Effector memory CD4-positive, alpha-beta T cell (primary cell): ENCODE results near the gene CXCL16.
A peak's percentile ranks its signal among the peaks of the same experiment; 100 is the strongest.

Experiments
- DNase-seq, 3 donors: peaks; one replicate each; pipeline ENCODE4 v3.0.0-alpha.2; 2020
- H3K27ac ChIP-seq: 2 replicates; pipeline ENCODE4 v1.7.0; 2013; ENCODE audit warnings: mild to moderate bottlenecking, low read length, moderate library complexity; ENCODE audit not compliant: insufficient read depth, poor library complexity, severe bottlenecking
- H3K27me3 ChIP-seq: replicated peaks from 2 replicates; pipeline ENCODE4 v1.7.0; 2013; ENCODE audit warnings: mild to moderate bottlenecking, low read length; ENCODE audit not compliant: insufficient read depth, control insufficient read depth, poor library complexity, severe bottlenecking
- H3K36me3 ChIP-seq: 2 replicates; pipeline ENCODE4 v1.7.0; 2013; ENCODE audit warnings: mild to moderate bottlenecking, low read length, moderate library complexity; ENCODE audit not compliant: control insufficient read depth, insufficient read depth
- H3K4me1 ChIP-seq: 2 replicates; pipeline ENCODE4 v1.7.0; 2013; ENCODE audit warnings: low read length, mild to moderate bottlenecking; ENCODE audit not compliant: control insufficient read depth, insufficient read depth, poor library complexity, severe bottlenecking
- H3K4me3 ChIP-seq: 2 replicates; pipeline ENCODE4 v1.7.0; 2013; ENCODE audit warnings: low read length, low read depth, mild to moderate bottlenecking; ENCODE audit not compliant: insufficient read depth, poor library complexity, severe bottlenecking
- H3K9me3 ChIP-seq: 2 replicates; pipeline ENCODE4 v1.7.0; 2013; ENCODE audit warnings: mild to moderate bottlenecking, low read length, moderate library complexity; ENCODE audit not compliant: control insufficient read depth

The CXCL16 gene

DNA sequence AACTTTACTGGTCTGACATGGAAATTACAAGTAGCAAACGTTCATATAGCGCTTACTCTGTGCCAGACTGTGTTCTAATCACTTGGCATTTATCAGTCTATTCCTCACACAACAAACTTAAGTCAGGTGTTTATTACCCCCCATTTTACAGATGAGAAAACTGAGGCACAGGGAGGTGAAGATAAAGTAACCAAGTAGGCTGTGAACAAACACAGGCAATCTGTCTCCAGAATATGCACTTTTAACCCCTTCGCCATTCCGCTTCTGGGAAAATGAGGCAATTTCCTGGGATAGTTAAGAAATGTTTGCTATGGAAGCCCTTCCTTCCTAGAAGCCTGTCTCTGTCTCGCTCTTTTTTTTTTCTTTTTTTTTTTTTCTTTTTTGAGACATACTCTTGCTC lies 12.2 kb upstream of the CXCL16 start:
- H3K27me3 ChIP-seq: no peaks in the 10 kb centered on the region
- no peaks in the 10 kb centered on the region for H3K36me3 ChIP-seq
- no peak overlapping the region for H3K4me3 ChIP-seq
- H3K4me1 ChIP-seq: peaks cover 3% of the 10 kb centered on the region
- H3K9me3 ChIP-seq: no peaks in the 10 kb centered on the region
- H3K27ac ChIP-seq: no peak overlapping the region
- no peak for DNase-seq

DNA sequence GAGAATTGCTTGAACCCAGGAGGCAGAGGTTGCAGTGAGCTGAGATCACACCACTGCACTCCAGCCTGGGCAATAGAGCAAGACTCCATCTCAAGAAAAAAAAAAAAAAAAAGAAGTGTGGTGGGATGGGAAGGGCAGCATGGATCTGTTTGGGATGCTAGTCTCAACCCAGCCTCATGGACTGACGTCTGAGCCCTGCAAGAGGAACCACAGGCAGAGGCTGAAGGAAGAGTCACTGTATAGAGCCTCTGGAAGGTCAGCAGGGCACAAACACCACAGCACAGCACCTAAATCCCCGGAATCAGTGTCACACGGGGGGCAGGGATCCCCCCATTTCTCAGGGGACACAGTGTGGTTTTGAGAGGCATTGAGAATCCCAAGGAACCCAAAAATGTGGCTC lies 10.9 kb upstream of the CXCL16 start:
- H3K27me3 ChIP-seq: no peaks in the 10 kb centered on the region
- no peaks in the 10 kb centered on the region for H3K9me3 ChIP-seq
- peaks cover 3% of the 10 kb centered on the region for H3K4me1 ChIP-seq
- H3K27ac ChIP-seq: no peak overlapping the region
- H3K4me3 ChIP-seq: no peak overlapping the region
- DNase-seq: no peak
- H3K36me3 ChIP-seq: no peaks in the 10 kb centered on the region

DNA sequence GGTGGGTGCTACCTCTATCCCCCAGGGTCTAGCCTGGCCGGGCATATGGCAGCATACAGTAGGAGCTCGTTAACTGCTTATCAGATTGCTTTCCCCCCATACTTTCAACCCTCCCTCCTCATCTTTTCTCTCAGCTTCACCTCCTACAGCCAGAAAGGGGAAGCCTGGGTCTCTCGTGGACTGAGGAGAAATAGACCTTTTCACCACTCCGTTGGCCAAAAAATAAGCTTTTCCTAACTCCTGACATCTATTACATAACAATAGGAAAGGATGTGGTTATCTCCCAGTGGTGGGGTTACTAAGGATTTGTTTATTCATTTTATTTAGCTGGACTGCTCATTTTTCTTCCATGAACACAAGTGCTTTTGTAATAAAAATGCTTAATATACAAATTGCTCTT lies 9.0 kb upstream of the CXCL16 start:
- Histone ChIP-seq H3K9me3 (no peaks in the 10 kb centered on the region), H3K4me3 (no peak overlapping the region), H3K27me3 (no peaks in the 10 kb centered on the region), H3K27ac (no peak overlapping the region), H3K4me1 (peaks cover 3% of the 10 kb centered on the region), H3K36me3 (no peaks in the 10 kb centered on the region)
- no peak for DNase-seq

DNA sequence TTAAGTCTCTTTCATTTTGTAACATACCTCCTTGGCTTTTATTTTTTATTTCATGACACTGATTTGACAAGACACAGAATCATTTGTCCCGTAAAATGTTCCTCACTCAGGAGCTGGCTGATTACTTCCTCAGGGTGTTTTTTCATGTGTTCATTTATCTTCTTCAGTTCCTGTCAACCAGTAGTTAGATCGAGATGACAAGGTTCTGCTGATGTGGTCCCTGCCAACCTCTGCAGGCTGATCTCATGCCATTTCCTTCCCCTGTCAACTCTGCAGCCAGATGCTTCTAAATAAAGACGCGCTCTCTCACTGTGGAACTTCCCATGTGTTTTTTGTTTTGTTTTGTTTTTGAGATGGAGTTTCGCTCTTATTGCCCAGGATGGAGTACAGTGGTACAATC lies 8.1 kb upstream of the CXCL16 start:
- Histone ChIP-seq H3K27me3 (no peaks in the 10 kb centered on the region), H3K27ac (no peak overlapping the region), H3K4me1 (peaks cover 3% of the 10 kb centered on the region), H3K9me3 (no peaks in the 10 kb centered on the region), H3K4me3 (peak overlapping the region; percentile 19), H3K36me3 (no peaks in the 10 kb centered on the region)
- DNase-seq: no peak

DNA sequence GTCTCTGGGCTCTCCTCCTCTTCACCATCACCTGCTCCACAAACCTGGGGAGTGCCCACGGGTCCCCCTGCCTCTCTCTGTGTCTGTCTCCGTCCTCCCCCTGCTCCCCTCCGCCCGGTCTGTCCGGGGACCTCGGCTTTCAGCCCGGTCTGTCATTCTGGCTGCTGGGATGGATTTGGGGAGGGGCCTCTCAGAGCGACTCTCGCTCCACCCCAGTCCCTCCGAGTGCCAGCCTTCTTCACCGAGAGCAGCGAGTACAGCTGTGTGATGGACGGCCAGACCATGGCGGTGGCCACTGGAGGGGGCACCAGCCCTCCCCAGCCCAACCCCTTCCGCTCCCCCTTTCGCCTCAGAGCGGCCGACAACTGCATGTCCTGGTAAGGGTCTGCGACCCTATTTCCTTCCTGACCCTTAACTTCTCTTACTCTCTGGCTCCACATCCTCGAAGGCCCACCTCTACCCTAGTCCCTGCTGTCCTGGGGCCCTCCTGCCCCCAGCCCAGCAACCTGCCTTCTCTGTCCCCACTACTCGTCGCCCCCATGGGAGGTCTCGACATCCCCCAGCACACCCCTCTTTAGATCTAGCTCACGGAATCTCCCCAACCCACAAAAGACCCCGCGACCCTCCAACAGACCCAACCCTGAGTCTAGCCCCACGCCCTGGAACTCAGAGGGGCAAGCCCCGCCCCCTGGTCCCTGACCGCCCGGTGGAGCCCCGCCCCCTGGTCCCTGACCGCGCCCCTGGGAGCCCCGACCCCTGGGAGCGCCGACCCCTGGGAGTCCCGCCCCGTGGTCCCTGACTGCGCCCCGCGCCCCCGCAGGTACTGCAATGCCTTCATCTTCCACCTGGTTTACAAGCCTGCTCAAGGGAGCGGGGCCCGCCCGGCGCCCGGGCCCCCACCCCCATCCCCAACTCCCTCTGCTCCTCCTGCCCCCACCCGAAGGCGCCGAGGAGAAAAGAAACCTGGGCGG lies 5.6 kb upstream of the CXCL16 start:
- Histone ChIP-seq H3K9me3 (no peaks in the 10 kb centered on the region), H3K4me1 (peaks cover 4% of the 10 kb centered on the region), H3K27ac (no peak overlapping the region), H3K4me3 (no peak overlapping the region), H3K36me3 (no peaks in the 10 kb centered on the region), H3K27me3 (peaks cover 4% of the 10 kb centered on the region)
- DNase-seq: no peak

DNA sequence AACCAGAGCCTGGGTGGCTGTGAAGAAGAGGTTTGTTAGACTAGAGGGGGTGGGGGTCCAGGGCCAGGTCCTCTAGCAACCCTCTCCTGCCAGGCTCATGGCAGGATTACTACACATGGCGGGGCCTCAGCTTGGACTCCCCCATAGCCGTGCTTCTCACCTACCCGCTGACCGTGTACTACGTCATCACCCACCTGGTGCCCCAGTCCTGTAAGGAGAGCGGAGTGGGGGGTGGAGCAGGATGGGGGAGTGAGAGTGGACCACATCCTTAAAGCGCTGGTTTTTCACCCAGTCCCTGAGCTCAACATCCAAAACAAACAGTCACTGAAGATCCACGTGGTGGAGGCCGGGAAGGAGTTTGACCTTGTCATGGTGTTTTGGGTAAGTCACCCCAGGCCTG lies 4.2 kb upstream of the CXCL16 start:
- H3K36me3 ChIP-seq: no peaks in the 10 kb centered on the region
- no peak for DNase-seq
- peaks cover 4% of the 10 kb centered on the region for H3K27me3 ChIP-seq
- H3K4me3 ChIP-seq: no peak overlapping the region
- no peak overlapping the region for H3K27ac ChIP-seq
- H3K4me1 ChIP-seq: peaks cover 8% of the 10 kb centered on the region
- no peaks in the 10 kb centered on the region for H3K9me3 ChIP-seq

DNA sequence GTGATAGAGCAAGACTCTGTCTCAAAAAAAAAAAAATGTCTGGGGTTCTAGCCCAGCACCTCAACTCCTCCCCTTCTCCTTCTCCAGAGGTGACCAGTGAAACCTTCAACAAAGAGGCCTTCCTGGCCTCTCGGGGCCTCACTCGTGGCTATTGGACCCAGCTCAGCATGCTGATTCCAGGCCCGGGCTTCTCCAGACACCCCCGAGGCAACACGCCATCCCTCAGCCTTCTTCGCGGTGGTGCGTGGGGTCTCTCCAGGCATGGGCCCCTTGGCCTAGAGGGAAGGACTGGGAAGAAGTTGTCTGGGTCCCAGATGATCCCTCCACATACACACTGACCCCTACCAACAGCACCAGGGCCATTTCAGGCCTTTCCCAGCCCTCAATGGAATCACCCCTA lies 3.5 kb upstream of the CXCL16 start:
- DNase-seq: no peak
- Histone ChIP-seq H3K27me3 (peaks cover 4% of the 10 kb centered on the region), H3K36me3 (no peaks in the 10 kb centered on the region), H3K27ac (no peak overlapping the region), H3K4me1 (peaks cover 5% of the 10 kb centered on the region), H3K9me3 (no peaks in the 10 kb centered on the region), H3K4me3 (no peak overlapping the region)

DNA sequence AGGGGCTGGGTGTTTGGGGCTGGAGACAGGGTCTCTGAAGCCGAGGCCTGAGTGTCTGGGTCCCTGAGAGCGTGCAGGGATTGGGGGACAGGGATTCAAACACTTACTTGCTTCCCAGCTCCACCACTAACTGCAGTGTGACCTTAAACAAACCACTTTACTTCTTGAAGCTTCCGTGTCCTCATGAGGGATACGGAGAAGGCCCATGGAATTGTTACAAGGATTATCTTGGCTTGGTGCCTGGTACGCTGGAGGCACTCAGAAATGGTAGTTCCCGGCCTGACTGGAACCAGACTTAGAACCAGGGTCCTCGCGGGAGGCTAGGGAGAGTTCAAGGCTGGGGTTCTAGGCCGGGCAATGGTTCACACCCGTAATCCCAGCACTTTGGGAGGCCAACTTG lies 2.9 kb upstream of the CXCL16 start:
- Histone ChIP-seq H3K9me3 (no peaks in the 10 kb centered on the region), H3K27me3 (peaks cover 4% of the 10 kb centered on the region), H3K4me1 (peaks cover 5% of the 10 kb centered on the region), H3K36me3 (no peaks in the 10 kb centered on the region), H3K4me3 (no peak overlapping the region), H3K27ac (no peak overlapping the region)
- DNase-seq: no peak

DNA sequence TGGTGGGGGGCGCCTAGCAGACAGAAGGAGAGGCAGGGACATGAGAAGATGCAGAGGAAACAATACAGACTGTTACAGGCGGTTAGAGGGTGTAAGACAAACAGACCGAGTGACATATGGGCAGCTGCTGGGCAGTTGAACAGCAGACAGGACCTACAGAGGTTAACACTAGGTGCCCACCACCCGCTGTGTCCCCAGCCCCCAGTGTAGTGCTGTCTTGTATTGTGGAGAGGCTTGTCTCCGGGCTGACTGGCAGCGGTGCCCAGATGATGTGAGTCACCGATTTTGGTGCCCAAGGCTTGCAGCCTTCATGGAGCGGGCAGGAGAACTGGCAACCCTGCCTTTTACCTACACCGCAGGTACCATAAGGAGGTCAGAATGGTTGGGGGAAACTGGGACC lies 2.4 kb upstream of the CXCL16 start:
- peaks cover 4% of the 10 kb centered on the region for H3K27me3 ChIP-seq
- no peak for DNase-seq
- no peak overlapping the region for H3K27ac ChIP-seq
- no peaks in the 10 kb centered on the region for H3K9me3 ChIP-seq
- no peaks in the 10 kb centered on the region for H3K36me3 ChIP-seq
- H3K4me1 ChIP-seq: peaks cover 5% of the 10 kb centered on the region
- H3K4me3 ChIP-seq: no peak overlapping the region

DNA sequence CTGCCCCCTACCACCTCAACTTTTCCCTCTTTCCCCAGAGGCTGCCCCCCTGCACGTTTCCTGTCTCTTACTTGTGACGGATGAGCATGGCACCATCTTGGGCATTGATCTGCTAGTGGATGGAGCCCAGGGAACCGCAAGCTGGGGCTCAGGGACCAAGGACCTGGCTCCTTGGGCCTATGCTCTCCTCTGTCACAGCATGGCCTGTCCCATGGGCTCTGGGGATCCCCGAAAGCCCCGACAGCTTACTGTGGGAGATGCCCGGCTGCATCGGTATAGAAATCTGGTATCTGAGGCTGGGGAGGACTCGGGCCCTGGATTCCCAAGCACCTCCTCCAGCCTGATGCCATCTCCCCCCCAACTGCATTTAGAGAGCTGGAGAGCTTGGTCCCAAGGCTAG lies 1.8 kb upstream of the CXCL16 start:
- H3K27me3 ChIP-seq: peaks cover 4% of the 10 kb centered on the region

More for the DNA sequence above, 1.8 kb upstream of the CXCL16 start:
- Histone ChIP-seq H3K4me3 (no peak overlapping the region), H3K9me3 (no peaks in the 10 kb centered on the region), H3K4me1 (peaks cover 5% of the 10 kb centered on the region), H3K36me3 (no peaks in the 10 kb centered on the region), H3K27ac (no peak overlapping the region)
- DNase-seq: no peak
